ENCODE measurements around the gene SLC39A3. TPM values are rescaled to one million over a fixed set of nuclear protein-coding genes. Genes with fewer than 3 reads are reported as not detected.
A peak's percentile ranks its signal among the peaks of the same experiment; 100 is the strongest.

The SLC39A3 gene
- total and polyA plus RNA-seq, 2 experiments from 2014 or later, result 36.1 to 44.3 TPM

DNA sequence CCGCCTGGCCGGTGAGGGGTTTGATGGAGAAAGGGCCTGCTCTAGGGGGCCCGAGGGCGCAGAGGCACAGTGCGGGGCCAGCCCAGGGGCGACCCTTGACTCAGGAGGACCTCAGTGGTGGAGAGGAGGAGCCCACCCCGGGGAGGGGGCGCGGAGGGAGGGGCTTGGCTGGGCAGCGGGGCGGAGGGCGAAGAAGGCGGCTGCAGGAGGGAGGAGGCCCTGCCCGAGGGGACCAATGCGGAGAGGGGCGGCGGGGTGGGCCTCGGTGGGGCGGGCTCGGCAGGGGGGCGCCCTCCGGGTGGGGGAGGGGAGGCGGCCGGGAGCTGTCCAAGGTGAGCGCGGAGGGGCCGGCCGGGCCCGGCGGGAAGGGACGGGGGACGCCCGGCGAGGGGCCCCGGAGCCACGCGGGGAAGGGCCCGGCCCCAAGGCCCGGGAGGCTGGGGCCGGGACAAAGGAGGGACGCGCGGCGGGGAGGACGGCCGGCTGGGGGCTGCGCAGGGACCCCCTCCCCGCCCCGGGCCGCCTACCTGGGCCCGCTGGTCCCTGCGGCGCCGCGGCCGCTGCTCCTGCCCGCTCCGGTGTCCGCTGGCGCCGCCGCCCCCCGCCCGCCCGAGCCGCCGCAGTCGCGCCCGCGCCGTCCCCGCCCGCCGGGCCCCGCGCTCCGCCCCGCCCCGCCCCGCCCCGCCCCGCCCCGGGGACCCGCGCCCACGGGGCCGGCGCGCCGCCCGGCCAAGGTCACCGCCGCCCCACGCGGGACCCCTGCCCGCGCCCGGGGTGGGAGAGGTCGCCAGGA lies 18.8 kb downstream of the SLC39A3 start, which contains the start of gene DIRAS1:
Gene DIRAS1, minus strand, starts transcription at position 596 of the 793 bp plus-strand sequence. CDS start 3,566 bp downstream, outside the sequence.
- H3K4me1 ChIP-seq (ENCODE audit: insufficient read depth), result peaks cover 5% of the 10 kb centered on the region
- H3K9me3 ChIP-seq (ENCODE audit: low read depth), result no peaks in the 10 kb centered on the region
- WGBS (ENCODE audit: low lambda C conversion rate, missing lambda C conversion rate), result 5% methylated on average over 8 of the region's 100 CpGs
- peak within 1 kb of the TSS; percentile 52 for H2AFZ ChIP-seq
- peaks cover 28% of the 10 kb centered on the region for H3K27me3 ChIP-seq
- H3K36me3 ChIP-seq (replicated peaks; ENCODE audit: insufficient read depth, low read depth), result no peaks in the 10 kb centered on the region
- H3K9me2 ChIP-seq (replicated peaks; ENCODE audit: insufficient read depth), result no peaks in the 10 kb centered on the region
- no peak within 1 kb of the TSS for H3K27ac ChIP-seq
- TF ChIP-seq EZH2 (IDR thresholded peaks at IDR 0.05; ENCODE audit: borderline replicate concordance) (no peak), EZH2phosphoT487 (IDR thresholded peaks at IDR 0.05; ENCODE audit: low read depth, severe bottlenecking, unreplicated experiment) (peak; percentile 9)
- no peak within 1 kb of the TSS for H3K4me3 ChIP-seq
- no peaks in the 10 kb centered on the region for H4K20me1 ChIP-seq (ENCODE audit: insufficient read depth, poor library complexity, severe bottlenecking)
- H3K79me2 ChIP-seq, result no peaks in the 10 kb centered on the region
- DNase-seq (ENCODE audit: low spot score), result no peak
- H3K4me2 ChIP-seq, result peak within 1 kb of the TSS; percentile 86

DNA sequence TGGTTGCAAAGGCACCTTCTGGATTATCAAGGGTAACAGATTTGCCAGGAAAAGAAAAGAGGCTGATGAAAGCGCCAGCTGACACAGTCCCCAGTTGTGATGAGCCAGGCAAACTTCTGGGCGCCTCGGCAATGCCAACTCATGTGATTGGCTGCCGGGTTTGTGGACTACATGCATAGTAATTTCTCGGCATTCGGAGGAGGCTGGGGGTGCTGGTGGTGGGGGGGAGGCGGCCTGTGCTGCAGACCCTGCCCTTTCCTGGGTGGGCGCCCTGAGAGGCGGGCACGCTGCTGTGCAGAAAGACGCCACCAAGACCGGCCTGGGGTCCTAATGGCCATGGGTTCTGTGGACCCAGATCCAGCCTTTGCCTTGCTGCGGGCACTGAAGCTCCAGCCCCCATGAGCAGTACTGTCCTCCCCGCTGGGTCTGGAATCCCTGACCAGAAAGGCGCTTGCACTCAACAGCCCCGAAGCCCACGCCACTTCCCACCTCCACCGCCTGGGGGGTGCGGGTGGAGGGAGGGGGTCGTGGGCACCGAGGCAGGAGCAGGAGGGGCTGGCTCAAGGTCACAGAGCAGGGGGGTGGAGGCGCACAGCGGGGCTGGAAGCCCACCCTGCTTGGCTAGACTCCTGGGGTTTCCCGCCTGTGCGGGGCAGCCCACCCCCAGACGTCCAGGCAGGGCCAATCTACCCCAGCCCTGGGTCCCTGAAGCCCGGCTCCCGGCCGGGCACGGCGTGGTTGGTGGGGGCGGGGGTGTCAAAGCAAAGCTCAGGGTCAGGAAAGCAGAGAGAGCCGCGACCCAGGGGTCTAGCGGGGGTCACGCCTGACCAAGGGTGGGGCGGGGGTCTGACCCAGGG lies 19.7 kb downstream of the SLC39A3 start:
- no peaks in the 10 kb centered on the region for H4K20me1 ChIP-seq (ENCODE audit: insufficient read depth, poor library complexity, severe bottlenecking)
- H3K9me3 ChIP-seq (ENCODE audit: low read depth), result no peaks in the 10 kb centered on the region
- H2AFZ ChIP-seq, result no peak overlapping the region
- no peaks in the 10 kb centered on the region for H3K79me2 ChIP-seq
- H3K4me2 ChIP-seq, result peak overlapping the region; percentile 85
- peak; percentile 19 for TF ChIP-seq EZH2phosphoT487 (IDR thresholded peaks at IDR 0.05; ENCODE audit: low read depth, severe bottlenecking, unreplicated experiment)
- TF ChIP-seq, protein P1, sequence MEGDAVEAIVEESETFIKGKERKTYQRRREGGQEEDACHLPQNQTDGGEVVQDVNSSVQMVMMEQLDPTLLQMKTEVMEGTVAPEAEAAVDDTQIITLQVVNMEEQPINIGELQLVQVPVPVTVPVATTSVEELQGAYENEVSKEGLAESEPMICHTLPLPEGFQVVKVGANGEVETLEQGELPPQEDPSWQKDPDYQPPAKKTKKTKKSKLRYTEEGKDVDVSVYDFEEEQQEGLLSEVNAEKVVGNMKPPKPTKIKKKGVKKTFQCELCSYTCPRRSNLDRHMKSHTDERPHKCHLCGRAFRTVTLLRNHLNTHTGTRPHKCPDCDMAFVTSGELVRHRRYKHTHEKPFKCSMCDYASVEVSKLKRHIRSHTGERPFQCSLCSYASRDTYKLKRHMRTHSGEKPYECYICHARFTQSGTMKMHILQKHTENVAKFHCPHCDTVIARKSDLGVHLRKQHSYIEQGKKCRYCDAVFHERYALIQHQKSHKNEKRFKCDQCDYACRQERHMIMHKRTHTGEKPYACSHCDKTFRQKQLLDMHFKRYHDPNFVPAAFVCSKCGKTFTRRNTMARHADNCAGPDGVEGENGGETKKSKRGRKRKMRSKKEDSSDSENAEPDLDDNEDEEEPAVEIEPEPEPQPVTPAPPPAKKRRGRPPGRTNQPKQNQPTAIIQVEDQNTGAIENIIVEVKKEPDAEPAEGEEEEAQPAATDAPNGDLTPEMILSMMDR (IDR thresholded peaks at IDR 0.05; ENCODE audit: poor library complexity), result no peak
- TF ChIP-seq EZH2 (IDR thresholded peaks at IDR 0.05; ENCODE audit: borderline replicate concordance), result peak; percentile 70
- no peak overlapping the region for H3K4me3 ChIP-seq
- peaks cover 5% of the 10 kb centered on the region for H3K4me1 ChIP-seq (ENCODE audit: insufficient read depth)
- H3K27me3 ChIP-seq, result peaks cover 28% of the 10 kb centered on the region
- no peak overlapping the region for H3K27ac ChIP-seq
- no peaks in the 10 kb centered on the region for H3K36me3 ChIP-seq (replicated peaks; ENCODE audit: insufficient read depth, low read depth)
- no peak for DNase-seq (ENCODE audit: low spot score)
- 18% methylated on average over 28 of the region's 37 CpGs for WGBS (ENCODE audit: low lambda C conversion rate, missing lambda C conversion rate)
- H3K9me2 ChIP-seq (replicated peaks; ENCODE audit: insufficient read depth), result no peaks in the 10 kb centered on the region

DNA sequence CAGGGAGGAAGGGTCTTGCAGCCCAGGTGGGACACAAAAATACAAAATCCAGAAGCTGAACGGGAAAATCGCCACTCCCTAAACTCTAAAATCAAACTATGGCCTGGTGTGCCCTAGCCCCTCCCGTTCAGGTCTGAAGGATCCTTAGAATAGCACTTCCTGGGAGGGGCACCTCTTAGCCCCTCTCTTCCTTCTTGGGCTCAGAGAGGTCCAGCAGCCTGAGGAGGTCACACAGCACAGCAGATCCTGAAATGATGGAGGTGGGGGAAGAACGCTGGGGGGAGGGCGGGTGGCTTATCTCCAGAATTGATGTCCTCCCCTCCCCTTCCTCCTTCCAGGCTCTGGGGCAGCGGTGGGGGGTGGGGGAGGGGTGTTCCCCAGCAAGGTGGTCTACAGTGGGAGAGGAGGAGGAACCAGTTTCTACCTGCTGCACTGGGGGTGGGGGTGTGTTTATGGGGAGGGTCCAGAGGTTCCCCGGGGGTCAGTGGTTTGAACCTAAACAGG lies 20.5 kb downstream of the SLC39A3 start:
- TF ChIP-seq, protein P1 (IDR thresholded peaks at IDR 0.05; ENCODE audit: poor library complexity), result no peak
- no peak for TF ChIP-seq EZH2 (IDR thresholded peaks at IDR 0.05; ENCODE audit: borderline replicate concordance)
- no peak for TF ChIP-seq EZH2phosphoT487 (IDR thresholded peaks at IDR 0.05; ENCODE audit: low read depth, severe bottlenecking, unreplicated experiment)
- Histone ChIP-seq H3K79me2 (no peaks in the 10 kb centered on the region), H3K27me3 (peaks cover 28% of the 10 kb centered on the region), H3K36me3 (replicated peaks; ENCODE audit: insufficient read depth, low read depth) (no peaks in the 10 kb centered on the region), H3K4me1 (ENCODE audit: insufficient read depth) (peaks cover 5% of the 10 kb centered on the region), H3K4me3 (no peak overlapping the region), H3K4me2 (no peak overlapping the region), H3K9me2 (replicated peaks; ENCODE audit: insufficient read depth) (no peaks in the 10 kb centered on the region), H3K27ac (no peak overlapping the region), H4K20me1 (ENCODE audit: insufficient read depth, poor library complexity, severe bottlenecking) (no peaks in the 10 kb centered on the region), H2AFZ (no peak overlapping the region), H3K9me3 (ENCODE audit: low read depth) (no peaks in the 10 kb centered on the region)
- WGBS (ENCODE audit: low lambda C conversion rate, missing lambda C conversion rate), result 62% methylated on average over 6 of the region's 7 CpGs
- no peak for DNase-seq (ENCODE audit: low spot score)
